ENCODE measurements around the gene SEC24D.
A peak's percentile ranks its signal among the peaks of the same experiment; 100 is the strongest.

Gene SEC24D

GRCh38 chr4:118865091-118865708, 29.3 kb upstream of the SEC24D start:
- Histone ChIP-seq H3K4me1 (ENCODE audit: insufficient read depth, low read length) (peaks cover 7% of the 10 kb centered on the region), H3K4me3 (ENCODE audit: low read depth in 1 of 2, low read length in 2 of 2) (no peak overlapping the region), H3K36me3 (ENCODE audit: insufficient read depth, low read length) (no peaks in the 10 kb centered on the region), H3K27me3 (ENCODE audit: control insufficient read depth in 1 of 2, insufficient read depth in 2 of 2, low read length in 2 of 2) (no peaks in the 10 kb centered on the region), H3K9me3 (ENCODE audit: low read length) (no peaks in the 10 kb centered on the region), H3K27ac (ENCODE audit: low read depth, low read length) (no peak overlapping the region), H3K9ac (ENCODE audit: low read length) (no peak overlapping the region)

GRCh38 chr4:118858779-118859178, 22.9 kb upstream of the SEC24D start:
- H3K4me1 ChIP-seq (ENCODE audit: insufficient read depth, low read length), result no peaks in the 10 kb centered on the region
- H3K9me3 ChIP-seq (ENCODE audit: low read length), result no peaks in the 10 kb centered on the region
- no peaks in the 10 kb centered on the region for H3K27me3 ChIP-seq (ENCODE audit: control insufficient read depth in 1 of 2, insufficient read depth in 2 of 2, low read length in 2 of 2)
- no peaks in the 10 kb centered on the region for H3K36me3 ChIP-seq (ENCODE audit: insufficient read depth, low read length)
- no peak overlapping the region for H3K9ac ChIP-seq (ENCODE audit: low read length)
- no peak overlapping the region for H3K4me3 ChIP-seq (ENCODE audit: low read depth in 1 of 2, low read length in 2 of 2)
- H3K27ac ChIP-seq (ENCODE audit: low read depth, low read length), result no peak overlapping the region

GRCh38 chr4:118857760-118858159, 21.8 kb upstream of the SEC24D start:
- H3K36me3 ChIP-seq (ENCODE audit: insufficient read depth, low read length), result no peaks in the 10 kb centered on the region
- no peak overlapping the region for H3K27ac ChIP-seq (ENCODE audit: low read depth, low read length)
- no peaks in the 10 kb centered on the region for H3K9me3 ChIP-seq (ENCODE audit: low read length)
- H3K9ac ChIP-seq (ENCODE audit: low read length), result no peak overlapping the region
- no peak overlapping the region for H3K4me3 ChIP-seq (ENCODE audit: low read depth in 1 of 2, low read length in 2 of 2)
- no peaks in the 10 kb centered on the region for H3K4me1 ChIP-seq (ENCODE audit: insufficient read depth, low read length)
- no peaks in the 10 kb centered on the region for H3K27me3 ChIP-seq (ENCODE audit: control insufficient read depth in 1 of 2, insufficient read depth in 2 of 2, low read length in 2 of 2)

- Histone ChIP-seq H3K27me3 (ENCODE audit: control insufficient read depth in 1 of 2, insufficient read depth in 2 of 2, low read length in 2 of 2) (no peaks in the 10 kb centered on the region), H3K9me3 (ENCODE audit: low read length) (no peaks in the 10 kb centered on the region), H3K36me3 (ENCODE audit: insufficient read depth, low read length) (no peaks in the 10 kb centered on the region), H3K4me3 (ENCODE audit: low read depth in 1 of 2, low read length in 2 of 2) (peak overlapping the region; percentile 6 to 50), H3K9ac (ENCODE audit: low read length) (no peak overlapping the region), H3K4me1 (ENCODE audit: insufficient read depth, low read length) (no peaks in the 10 kb centered on the region), H3K27ac (ENCODE audit: low read depth, low read length) (no peak overlapping the region)
Measured at GRCh38 chr4:118850488-118851173, 14.7 kb upstream of the SEC24D start.

GRCh38 chr4:118849867-118850487, 14.1 kb upstream of the SEC24D start:
- Histone ChIP-seq H3K4me3 (ENCODE audit: low read depth in 1 of 2, low read length in 2 of 2) (peak overlapping the region in 1 of 2 donors; percentile 50), H3K9ac (ENCODE audit: low read length) (no peak overlapping the region), H3K36me3 (ENCODE audit: insufficient read depth, low read length) (no peaks in the 10 kb centered on the region), H3K27me3 (ENCODE audit: control insufficient read depth in 1 of 2, insufficient read depth in 2 of 2, low read length in 2 of 2) (no peaks in the 10 kb centered on the region), H3K9me3 (ENCODE audit: low read length) (no peaks in the 10 kb centered on the region), H3K4me1 (ENCODE audit: insufficient read depth, low read length) (no peaks in the 10 kb centered on the region), H3K27ac (ENCODE audit: low read depth, low read length) (no peak overlapping the region)

- H3K27ac ChIP-seq (ENCODE audit: low read depth, low read length), result no peak overlapping the region
- H3K4me1 ChIP-seq (ENCODE audit: insufficient read depth, low read length), result no peaks in the 10 kb centered on the region
- H3K4me3 ChIP-seq (ENCODE audit: low read depth in 1 of 2, low read length in 2 of 2), result no peak overlapping the region
- H3K27me3 ChIP-seq (ENCODE audit: control insufficient read depth in 1 of 2, insufficient read depth in 2 of 2, low read length in 2 of 2), result no peaks in the 10 kb centered on the region
- H3K9ac ChIP-seq (ENCODE audit: low read length), result no peak overlapping the region
- H3K36me3 ChIP-seq (ENCODE audit: insufficient read depth, low read length), result no peaks in the 10 kb centered on the region
- no peaks in the 10 kb centered on the region for H3K9me3 ChIP-seq (ENCODE audit: low read length)
Measured at GRCh38 chr4:118848901-118849300, 13.0 kb upstream of the SEC24D start.

- Histone ChIP-seq H3K9ac (ENCODE audit: low read length) (no peak overlapping the region), H3K4me1 (ENCODE audit: insufficient read depth, low read length) (no peaks in the 10 kb centered on the region), H3K27me3 (ENCODE audit: control insufficient read depth in 1 of 2, insufficient read depth in 2 of 2, low read length in 2 of 2) (no peaks in the 10 kb centered on the region), H3K4me3 (ENCODE audit: low read depth in 1 of 2, low read length in 2 of 2) (no peak overlapping the region), H3K36me3 (ENCODE audit: insufficient read depth, low read length) (no peaks in the 10 kb centered on the region), H3K9me3 (ENCODE audit: low read length) (no peaks in the 10 kb centered on the region), H3K27ac (ENCODE audit: low read depth, low read length) (no peak overlapping the region)
Measured at GRCh38 chr4:118848242-118848641, 12.3 kb upstream of the SEC24D start.

GRCh38 chr4:118846979-118847378, 11.1 kb upstream of the SEC24D start:
- no peaks in the 10 kb centered on the region for H3K9me3 ChIP-seq (ENCODE audit: low read length)
- H3K4me3 ChIP-seq (ENCODE audit: low read depth in 1 of 2, low read length in 2 of 2), result no peak overlapping the region
- H3K36me3 ChIP-seq (ENCODE audit: insufficient read depth, low read length), result no peaks in the 10 kb centered on the region
- no peaks in the 10 kb centered on the region for H3K4me1 ChIP-seq (ENCODE audit: insufficient read depth, low read length)
- no peak overlapping the region for H3K9ac ChIP-seq (ENCODE audit: low read length)
- no peaks in the 10 kb centered on the region for H3K27me3 ChIP-seq (ENCODE audit: control insufficient read depth in 1 of 2, insufficient read depth in 2 of 2, low read length in 2 of 2)
- H3K27ac ChIP-seq (ENCODE audit: low read depth, low read length), result no peak overlapping the region

GRCh38 chr4:118845552-118846050, 9.7 kb upstream of the SEC24D start:
- no peaks in the 10 kb centered on the region for H3K36me3 ChIP-seq (ENCODE audit: insufficient read depth, low read length)
- H3K27me3 ChIP-seq (ENCODE audit: control insufficient read depth in 1 of 2, insufficient read depth in 2 of 2, low read length in 2 of 2), result no peaks in the 10 kb centered on the region
- H3K9me3 ChIP-seq (ENCODE audit: low read length), result no peaks in the 10 kb centered on the region
- no peaks in the 10 kb centered on the region for H3K4me1 ChIP-seq (ENCODE audit: insufficient read depth, low read length)
- no peak overlapping the region for H3K4me3 ChIP-seq (ENCODE audit: low read depth in 1 of 2, low read length in 2 of 2)
- H3K9ac ChIP-seq (ENCODE audit: low read length), result no peak overlapping the region
- H3K27ac ChIP-seq (ENCODE audit: low read depth, low read length), result no peak overlapping the region

GRCh38 chr4:118843237-118843636, 7.3 kb upstream of the SEC24D start:
- H3K27ac ChIP-seq (ENCODE audit: low read depth, low read length), result no peak overlapping the region
- H3K36me3 ChIP-seq (ENCODE audit: insufficient read depth, low read length), result no peaks in the 10 kb centered on the region
- H3K4me3 ChIP-seq (ENCODE audit: low read depth in 1 of 2, low read length in 2 of 2), result no peak overlapping the region
- no peaks in the 10 kb centered on the region for H3K27me3 ChIP-seq (ENCODE audit: control insufficient read depth in 1 of 2, insufficient read depth in 2 of 2, low read length in 2 of 2)
- H3K9me3 ChIP-seq (ENCODE audit: low read length), result no peaks in the 10 kb centered on the region
- H3K9ac ChIP-seq (ENCODE audit: low read length), result no peak overlapping the region
- H3K4me1 ChIP-seq (ENCODE audit: insufficient read depth, low read length), result no peaks in the 10 kb centered on the region

- no peak overlapping the region for H3K4me3 ChIP-seq (ENCODE audit: low read depth in 1 of 2, low read length in 2 of 2)
- no peaks in the 10 kb centered on the region for H3K9me3 ChIP-seq (ENCODE audit: low read length)
- no peaks in the 10 kb centered on the region for H3K27me3 ChIP-seq (ENCODE audit: control insufficient read depth in 1 of 2, insufficient read depth in 2 of 2, low read length in 2 of 2)
- H3K36me3 ChIP-seq (ENCODE audit: insufficient read depth, low read length), result no peaks in the 10 kb centered on the region
- no peak overlapping the region for H3K27ac ChIP-seq (ENCODE audit: low read depth, low read length)
- no peak overlapping the region for H3K9ac ChIP-seq (ENCODE audit: low read length)
- no peaks in the 10 kb centered on the region for H3K4me1 ChIP-seq (ENCODE audit: insufficient read depth, low read length)
Measured at GRCh38 chr4:118842055-118842454, 6.1 kb upstream of the SEC24D start.

All from muscle layer of colon (tissue), 2 donors.